ENCODE data around the gene RALY. TPM values are rescaled to one million over a fixed set of nuclear protein-coding genes. Genes with fewer than 3 reads are reported as not detected.

RALY gene
- total RNA-seq, 4 donors from 2014 or later = 78.5 to 110 (median 86.6) TPM

- 92% methylated on average over 2 of the region's 2 CpGs for WGBS
These were observed 8.4 kb upstream of the RALY start for GRCh38 chr20:33985280-33985679.

DNA sequence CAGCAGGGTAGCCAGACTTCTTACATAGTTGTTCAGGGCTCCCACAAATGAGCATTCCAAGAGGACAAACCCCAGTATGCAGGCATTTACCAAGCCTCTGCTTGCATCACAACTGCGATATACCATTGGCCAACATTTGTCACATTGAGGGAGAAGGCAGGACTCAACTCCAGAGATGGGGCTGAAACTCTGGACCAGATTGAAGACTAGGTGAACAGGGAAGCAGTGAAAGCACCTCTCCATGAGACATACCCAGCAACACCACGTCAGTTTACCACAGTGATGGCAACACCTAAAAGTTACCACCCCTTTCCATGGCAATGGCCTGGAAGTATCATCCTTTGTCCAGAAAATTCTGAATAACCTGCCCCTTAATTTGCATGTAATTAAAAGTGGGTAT, 7.9 kb upstream of the RALY start:
- 66% methylated on average over 2 of the region's 2 CpGs for WGBS
- no peak overlapping the region for H3K27ac ChIP-seq
- no peaks in the 10 kb centered on the region for H3K4me1 ChIP-seq
- TF ChIP-seq POLR2A (IDR thresholded peaks at IDR 0.05) = no peak
- TF ChIP-seq EP300 (IDR thresholded peaks at IDR 0.05) = no peak
- no peak for TF ChIP-seq POLR2AphosphoS5 (IDR thresholded peaks at IDR 0.05)
- TF ChIP-seq, protein P1, sequence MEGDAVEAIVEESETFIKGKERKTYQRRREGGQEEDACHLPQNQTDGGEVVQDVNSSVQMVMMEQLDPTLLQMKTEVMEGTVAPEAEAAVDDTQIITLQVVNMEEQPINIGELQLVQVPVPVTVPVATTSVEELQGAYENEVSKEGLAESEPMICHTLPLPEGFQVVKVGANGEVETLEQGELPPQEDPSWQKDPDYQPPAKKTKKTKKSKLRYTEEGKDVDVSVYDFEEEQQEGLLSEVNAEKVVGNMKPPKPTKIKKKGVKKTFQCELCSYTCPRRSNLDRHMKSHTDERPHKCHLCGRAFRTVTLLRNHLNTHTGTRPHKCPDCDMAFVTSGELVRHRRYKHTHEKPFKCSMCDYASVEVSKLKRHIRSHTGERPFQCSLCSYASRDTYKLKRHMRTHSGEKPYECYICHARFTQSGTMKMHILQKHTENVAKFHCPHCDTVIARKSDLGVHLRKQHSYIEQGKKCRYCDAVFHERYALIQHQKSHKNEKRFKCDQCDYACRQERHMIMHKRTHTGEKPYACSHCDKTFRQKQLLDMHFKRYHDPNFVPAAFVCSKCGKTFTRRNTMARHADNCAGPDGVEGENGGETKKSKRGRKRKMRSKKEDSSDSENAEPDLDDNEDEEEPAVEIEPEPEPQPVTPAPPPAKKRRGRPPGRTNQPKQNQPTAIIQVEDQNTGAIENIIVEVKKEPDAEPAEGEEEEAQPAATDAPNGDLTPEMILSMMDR (IDR thresholded peaks at IDR 0.05) = no peak
- no peak for DNase-seq (ENCODE audit: low spot score in 2 of 2)
- H3K4me3 ChIP-seq = no peak overlapping the region
- no peaks in the 10 kb centered on the region for H3K27me3 ChIP-seq
- H3K9me3 ChIP-seq = no peaks in the 10 kb centered on the region
- no peaks in the 10 kb centered on the region for H3K36me3 ChIP-seq

More at GRCh38 chr20:33985280-33985679, 8.4 kb upstream of the RALY start:
- no peak for TF ChIP-seq EP300 (IDR thresholded peaks at IDR 0.05)
- no peak for TF ChIP-seq POLR2AphosphoS5 (IDR thresholded peaks at IDR 0.05)
- TF ChIP-seq, protein P1 (IDR thresholded peaks at IDR 0.05) = no peak
- TF ChIP-seq POLR2A (IDR thresholded peaks at IDR 0.05) = no peak
- H3K27me3 ChIP-seq = no peaks in the 10 kb centered on the region
- H3K4me3 ChIP-seq = no peak overlapping the region
- H3K36me3 ChIP-seq = no peaks in the 10 kb centered on the region
- no peak for DNase-seq (ENCODE audit: low spot score in 2 of 2)
- no peaks in the 10 kb centered on the region for H3K9me3 ChIP-seq
- no peak overlapping the region for H3K27ac ChIP-seq
- H3K4me1 ChIP-seq = no peaks in the 10 kb centered on the region

DNA sequence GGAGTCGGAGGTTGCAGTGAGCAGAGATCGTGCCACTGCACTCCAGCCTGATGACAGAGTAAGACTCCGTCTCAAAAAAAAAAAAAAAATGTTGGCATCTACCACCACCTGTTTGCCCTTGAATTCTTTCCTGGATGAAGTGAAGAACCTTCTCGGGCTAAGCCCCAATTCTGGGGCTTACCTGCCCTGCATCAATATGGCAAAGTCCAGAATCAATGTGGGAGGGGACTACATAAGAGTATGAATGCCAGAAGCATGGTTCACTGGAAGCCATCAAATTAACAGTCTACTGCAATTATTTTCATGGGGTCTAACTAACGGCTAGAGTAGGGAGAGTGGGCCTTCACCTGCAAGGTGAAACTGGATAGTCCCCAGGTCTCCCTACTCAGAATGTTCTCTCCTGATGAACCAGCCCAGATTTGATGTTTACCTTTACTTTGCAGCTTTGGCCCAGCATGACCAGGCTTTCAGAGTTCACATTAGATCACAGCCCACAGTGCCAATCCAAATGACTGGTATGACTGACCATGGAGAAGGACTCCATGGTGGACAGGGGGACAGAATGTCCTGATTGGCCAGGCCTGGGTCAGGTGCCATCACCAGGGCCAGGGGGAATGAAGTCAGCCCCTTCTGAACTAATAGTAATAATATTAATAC, 7.0 kb upstream of the RALY start:
- no peak for DNase-seq (ENCODE audit: low spot score in 2 of 2)
- TF ChIP-seq EP300 (IDR thresholded peaks at IDR 0.05) = no peak
- TF ChIP-seq POLR2AphosphoS5 (IDR thresholded peaks at IDR 0.05) = no peak
- TF ChIP-seq, protein P1 (IDR thresholded peaks at IDR 0.05) = no peak
- no peak for TF ChIP-seq POLR2A (IDR thresholded peaks at IDR 0.05)
- Histone ChIP-seq H3K27me3 (no peaks in the 10 kb centered on the region), H3K4me1 (peaks cover 2% of the 10 kb centered on the region), H3K27ac (no peak overlapping the region), H3K36me3 (no peaks in the 10 kb centered on the region), H3K9me3 (no peaks in the 10 kb centered on the region), H3K4me3 (no peak overlapping the region)
- WGBS = 94% methylated on average over 5 of the region's 5 CpGs

DNA sequence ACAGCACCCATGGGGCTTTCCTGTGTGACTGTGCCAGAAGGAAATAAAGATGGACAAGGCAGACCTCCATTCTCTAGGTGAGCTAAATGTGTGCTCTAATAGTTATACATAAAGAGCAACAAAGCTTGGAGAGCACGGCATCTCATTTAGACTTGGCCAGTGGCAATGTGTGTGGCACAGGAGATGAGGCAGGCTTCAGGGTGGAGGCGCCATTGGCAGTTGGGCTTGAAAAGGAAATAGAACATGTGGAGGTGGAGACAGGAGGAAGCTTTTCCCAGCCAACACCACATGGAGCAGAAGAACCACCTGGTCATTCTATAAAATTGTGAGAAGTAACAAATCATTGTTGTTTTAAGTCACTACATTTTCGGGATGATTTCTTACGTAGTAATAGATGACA, 3.6 kb upstream of the RALY start:
- peaks cover 14% of the 10 kb centered on the region for H3K4me1 ChIP-seq
- 91% methylated on average over 4 of the region's 4 CpGs for whole genome bisulfite sequencing
- DNase-seq (ENCODE audit: low spot score in 2 of 2) = no peak
- no peaks in the 10 kb centered on the region for H3K27me3 ChIP-seq
- no peak for TF ChIP-seq POLR2A (IDR thresholded peaks at IDR 0.05)
- H3K9me3 ChIP-seq = no peaks in the 10 kb centered on the region
- no peak overlapping the region for H3K27ac ChIP-seq
- H3K36me3 ChIP-seq = no peaks in the 10 kb centered on the region
- H3K4me3 ChIP-seq = no peak overlapping the region

GRCh38 chr20:33991502-33991901, 2.2 kb upstream of the RALY start:
- H3K27me3 ChIP-seq = no peaks in the 10 kb centered on the region
- TF ChIP-seq POLR2AphosphoS5 (IDR thresholded peaks at IDR 0.05) (no peak), POLR2A (IDR thresholded peaks at IDR 0.05) (no peak), EP300 (IDR thresholded peaks at IDR 0.05) (no peak)
- H3K27ac ChIP-seq = no peak overlapping the region
- H3K36me3 ChIP-seq = no peaks in the 10 kb centered on the region
- WGBS = 99% methylated on average over 6 of the region's 6 CpGs
- peaks cover 28% of the 10 kb centered on the region for H3K4me1 ChIP-seq
- no peak overlapping the region for H3K4me3 ChIP-seq
- no peaks in the 10 kb centered on the region for H3K9me3 ChIP-seq
- DNase-seq (ENCODE audit: low spot score in 2 of 2) = no peak

GRCh38 chr20:33992145-33992922, 1.4 kb upstream of the RALY start:
- Histone ChIP-seq H3K27me3 (no peaks in the 10 kb centered on the region), H3K27ac (peak overlapping the region; percentile 99), H3K36me3 (no peaks in the 10 kb centered on the region), H3K4me1 (peaks cover 37% of the 10 kb centered on the region), H3K9me3 (no peaks in the 10 kb centered on the region), H3K4me3 (peak overlapping the region; percentile 74)
- no peak for DNase-seq (ENCODE audit: low spot score in 2 of 2)
- 40% methylated on average over 20 of the region's 20 CpGs for WGBS
- TF ChIP-seq, protein P1 (IDR thresholded peaks at IDR 0.05) = no peak
- TF ChIP-seq POLR2A (IDR thresholded peaks at IDR 0.05) = no peak
- no peak for TF ChIP-seq POLR2AphosphoS5 (IDR thresholded peaks at IDR 0.05)
- no peak for TF ChIP-seq EP300 (IDR thresholded peaks at IDR 0.05)

Measured in suprapubic skin (tissue), 4 donors.